Measurements from ENCODE around the gene ACTMAP.

- TF ChIP-seq CTCF (IDR thresholded peaks at IDR 0.05; ENCODE audit: low read length) (no peak), EZH2 (IDR thresholded peaks at IDR 0.05; ENCODE audit: borderline replicate concordance, low read length) (no peak)
Observed at GRCh38 chr19:40736661-40737060, 13.6 kb downstream of the ACTMAP start.
